ENCODE results near the gene CCL16. TPM values are rescaled to one million over a fixed set of nuclear protein-coding genes. Genes with fewer than 3 reads are reported as not detected.

The CCL16 gene
- total RNA-seq, 1 donor from 2014 or later, result not detected

Other genes starting within 250 kb of the CCL16 start
- 1.0 and 1.3 TPM in 2 replicates for gene RASL10B, start 249.9 kb downstream of the CCL16 start, total RNA-seq
- gene GAS2L2, start 228.3 kb downstream of the CCL16 start, total RNA-seq, result 0.08 TPM in 1 of 2 replicates, not detected in the other
- not detected in 2 replicates for gene C17orf50, start 220.6 kb downstream of the CCL16 start, total RNA-seq
- not detected in 2 replicates for gene MMP28, start 185.9 kb downstream of the CCL16 start, total RNA-seq
- gene TAF15, start 172.0 kb downstream of the CCL16 start, total RNA-seq, result 311 and 322 TPM in 2 replicates
- 0.13 TPM in 1 of 2 replicates, not detected in the other for gene HEATR9, start 112.6 kb downstream of the CCL16 start, total RNA-seq
- gene CCL5, start 101.1 kb downstream of the CCL16 start, total RNA-seq, result 25.4 and 30.2 TPM in 2 replicates
- 1.7 and 2.3 TPM in 2 replicates for gene RDM1, start 50.7 kb downstream of the CCL16 start, total RNA-seq
- not detected in 2 replicates for gene LYZL6, start 37.8 kb downstream of the CCL16 start, total RNA-seq
- gene CCL14, start 5.2 kb upstream of the CCL16 start, total RNA-seq, result not detected in 2 replicates
- gene CCL15, start 20.1 kb upstream of the CCL16 start, total RNA-seq, result not detected in 2 replicates
- gene CCL23, start 36.5 kb upstream of the CCL16 start, total RNA-seq, result not detected in 2 replicates
- not detected in 2 replicates for gene CCL18, start 82.8 kb upstream of the CCL16 start, total RNA-seq
- 1,244 and 1,261 TPM in 2 replicates for gene CCL3, start 108.6 kb upstream of the CCL16 start, total RNA-seq
- 1,230 and 1,243 TPM in 2 replicates for gene CCL4, start 122.3 kb upstream of the CCL16 start, total RNA-seq
- gene TBC1D3B, start 195.1 kb upstream of the CCL16 start, total RNA-seq, result 7.1 and 9.1 TPM in 2 replicates
- gene CCL3L1, start 215.3 kb upstream of the CCL16 start, total RNA-seq, result 15.8 and 21.2 TPM in 2 replicates
- 46.9 and 48.4 TPM in 2 replicates for gene CCL4L2, start 229.6 kb upstream of the CCL16 start, total RNA-seq

Measured in activated T-helper 1 cell treated with anti-CD3 and anti-CD28 coated beads, Interleukin-12 subunit alpha, Interleukin-12 subunit beta, Interleukin-2, Interleukin-4 antibody, amounts not matched to agents 30 ng/mL and 10 ng/mL and 1 ng/mL, durations not matched to agents 14 hours and 24 hours and 36 hours (primary cell).